HG03139 (cell line): ENCODE results near the gene ATG5.
"Not testable (repeated sequence)": the region's sequence is repeated elsewhere in the genome, so short reads cannot be mapped to it uniquely, and the experiment has no call there.

Source experiments
- ATAC-seq: cut with Tn5 transposase; IDR thresholded peaks from one replicate; pipeline ENCODE4 v1.9.1; 2021; ENCODE audit not compliant: unreplicated experiment

Gene ATG5

GRCh38 chr6:106259748-106260147 lies 65.8 kb downstream of the ATG5 start:
- ATAC-seq, result not testable (repeated sequence)

GRCh38 chr6:106258726-106259125 lies 66.8 kb downstream of the ATG5 start:
- ATAC-seq, result no peak

DNA sequence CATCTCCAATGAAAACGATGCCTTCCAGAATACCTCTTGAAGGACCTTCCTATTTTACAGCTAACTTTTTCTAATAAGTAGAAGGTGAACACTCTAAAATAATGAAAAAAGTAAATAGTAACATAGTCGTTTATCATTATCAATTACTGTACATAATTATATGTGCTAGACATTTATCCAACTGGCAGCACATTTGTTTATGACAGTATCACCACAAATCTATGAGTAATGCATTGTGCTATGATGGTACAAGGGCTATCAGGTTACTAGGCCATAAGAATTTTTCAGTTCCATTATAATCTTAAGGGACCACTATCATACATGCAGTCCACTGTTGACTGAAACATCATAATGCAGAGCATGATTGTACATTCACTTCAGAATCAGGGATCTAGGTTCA lies 68.4 kb downstream of the ATG5 start:
- ATAC-seq, result no peak

DNA sequence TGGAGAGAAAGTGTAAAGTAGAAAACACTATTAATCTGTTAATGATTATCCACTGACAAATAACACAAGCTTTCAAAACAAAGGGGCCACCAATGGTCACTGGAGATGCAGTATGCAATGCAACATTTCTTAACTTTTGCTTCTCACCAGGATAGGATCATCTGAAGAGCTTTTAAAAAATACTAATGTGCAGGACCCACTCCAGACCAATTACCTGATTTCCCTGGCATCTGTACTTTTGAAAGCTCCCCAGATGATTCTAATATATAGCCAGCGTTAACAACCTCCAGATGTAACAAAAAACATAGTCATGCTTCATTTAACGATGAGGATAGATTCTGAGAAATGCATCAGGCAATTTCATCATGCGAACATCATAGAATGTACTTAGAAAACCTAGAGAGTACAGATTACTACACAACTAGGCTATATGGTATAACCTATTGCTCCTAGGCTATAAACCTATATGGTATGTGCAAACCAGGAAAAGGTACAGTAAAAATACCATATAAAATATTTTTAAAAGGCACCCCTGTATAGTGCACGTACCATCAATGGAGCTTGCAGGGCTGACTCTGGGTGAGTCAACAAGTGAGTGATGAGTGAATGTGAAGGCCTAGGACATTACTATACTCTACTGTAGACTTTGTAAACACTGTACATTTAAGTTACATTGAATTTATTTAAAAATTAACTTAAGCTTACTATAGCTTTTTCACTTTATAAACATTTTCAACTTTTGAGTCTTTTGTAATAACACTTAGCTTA lies 69.2 kb downstream of the ATG5 start:
- no peak for ATAC-seq

- ATAC-seq, result no peak
Observed at GRCh38 chr6:106255306-106255705, 70.3 kb downstream of the ATG5 start.

DNA sequence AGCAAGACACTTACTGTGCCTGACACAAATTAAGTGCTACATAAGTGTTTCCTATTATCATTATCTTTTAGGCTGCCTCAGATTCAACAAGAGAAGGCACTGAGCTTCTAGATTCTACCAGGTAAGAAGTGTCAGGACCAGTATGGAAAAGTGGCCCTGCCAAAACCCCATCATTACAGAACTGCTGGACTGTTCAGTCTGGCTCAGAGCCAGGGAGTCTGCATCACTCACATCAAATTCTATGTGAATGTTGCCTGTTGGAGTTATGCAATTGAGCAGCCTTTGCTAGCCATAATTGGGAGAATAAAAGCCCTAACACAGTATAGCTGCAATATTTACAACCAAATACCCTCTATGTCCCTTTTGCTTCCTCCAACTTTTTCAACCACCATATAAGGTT lies 70.9 kb downstream of the ATG5 start:
- ATAC-seq, result no peak

GRCh38 chr6:106253731-106254130 lies 71.8 kb downstream of the ATG5 start:
- no peak for ATAC-seq

DNA sequence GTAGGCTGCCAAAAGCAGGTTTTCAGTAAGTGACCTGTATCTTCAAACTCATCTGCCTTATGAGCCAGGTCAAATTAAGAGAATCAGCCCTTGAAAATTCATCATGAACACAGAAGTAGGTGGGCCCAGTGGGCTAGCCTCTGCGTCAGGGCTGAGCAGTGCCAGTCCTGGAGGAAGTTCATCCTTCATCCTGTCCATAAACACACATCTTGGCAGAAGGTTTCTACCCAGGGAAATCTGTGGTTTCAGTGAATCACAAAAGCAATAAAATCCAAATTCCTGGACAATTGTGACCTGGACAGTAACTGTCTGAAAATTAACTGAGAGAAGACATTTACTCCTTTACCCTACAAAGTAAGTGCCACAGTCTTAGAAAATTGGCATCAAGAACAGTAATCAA lies 72.4 kb downstream of the ATG5 start:
- no peak for ATAC-seq

- no peak for ATAC-seq
Observed at GRCh38 chr6:106252687-106253086, 72.9 kb downstream of the ATG5 start.

GRCh38 chr6:106251531-106252255 lies 73.9 kb downstream of the ATG5 start:
- not testable (repeated sequence) for ATAC-seq

- ATAC-seq, result no peak
Observed at GRCh38 chr6:106250953-106251352, 74.6 kb downstream of the ATG5 start.

DNA sequence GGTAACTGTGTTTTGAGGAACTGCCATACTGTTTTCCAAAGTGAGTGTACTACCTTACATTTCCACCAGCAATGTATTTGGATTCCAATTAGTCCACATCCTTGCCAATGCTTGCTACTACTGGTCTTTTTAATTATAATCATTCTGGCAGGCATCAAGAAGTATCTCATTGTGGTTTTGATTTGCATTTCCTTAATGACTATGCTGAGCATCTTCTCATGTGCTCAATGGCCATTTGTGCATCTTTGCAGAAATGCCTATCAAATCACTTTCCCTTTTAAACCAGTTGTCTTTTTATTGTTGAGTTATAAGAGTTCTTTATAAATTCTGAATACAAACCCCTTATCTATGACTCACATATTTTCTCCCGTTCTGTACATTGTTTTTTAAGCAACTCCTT lies 75.9 kb downstream of the ATG5 start:
- no peak for ATAC-seq

DNA sequence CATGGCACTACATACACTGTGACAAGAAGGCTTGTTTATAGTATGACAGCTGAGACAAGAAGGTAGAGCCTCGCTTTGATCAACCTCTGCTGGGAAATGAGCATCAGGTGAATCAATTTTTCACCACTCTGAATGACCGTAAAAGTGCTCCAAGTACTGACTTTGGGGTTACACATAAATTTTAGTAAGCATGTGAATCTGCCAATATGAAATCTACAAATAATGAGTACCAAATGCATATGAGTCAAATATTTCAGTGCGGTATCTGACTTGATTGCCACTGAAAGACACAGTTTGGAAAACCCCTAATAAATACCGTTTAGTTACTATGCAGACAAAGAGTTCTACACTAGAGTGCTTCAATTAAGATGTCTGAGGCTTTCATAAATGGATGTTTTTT lies 77.8 kb downstream of the ATG5 start:
- no peak for ATAC-seq

DNA sequence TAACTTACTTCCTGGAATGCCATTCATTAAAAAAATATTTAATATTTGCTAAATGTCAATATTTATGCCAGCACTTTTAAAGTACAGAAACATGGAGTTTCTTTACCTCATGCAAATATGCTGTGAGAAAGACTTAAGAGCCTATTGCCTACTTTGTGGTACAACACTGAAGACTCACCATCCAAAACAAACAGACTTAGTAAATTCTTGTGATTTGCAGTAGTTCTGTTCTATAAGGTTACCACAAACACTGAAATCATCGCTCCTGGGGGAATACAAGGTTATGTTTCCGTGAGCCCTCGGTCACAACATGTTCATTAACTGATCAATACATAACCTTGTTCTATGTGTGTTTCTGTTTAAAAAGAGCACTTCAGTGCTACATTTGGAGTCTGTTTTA lies 78.3 kb downstream of the ATG5 start:
- ATAC-seq, result no peak

DNA sequence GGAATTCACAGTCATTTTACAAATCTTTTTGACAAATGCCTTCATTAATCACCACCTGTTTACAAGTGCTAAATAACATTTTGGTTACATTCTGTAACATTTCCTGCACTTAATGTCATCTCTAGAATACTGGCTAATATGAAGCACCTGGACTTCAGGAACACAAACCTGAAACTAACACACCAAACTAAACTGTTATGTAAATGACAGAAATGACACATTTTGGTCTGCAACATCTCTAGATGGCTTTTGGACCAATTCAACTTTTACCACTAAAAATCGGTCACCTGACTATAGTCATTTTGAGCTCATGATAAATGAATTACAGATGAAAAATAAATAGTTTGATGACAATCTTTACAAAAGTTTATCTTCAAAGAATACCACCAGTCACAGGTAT lies 80.6 kb downstream of the ATG5 start:
- peak; percentile 65 for ATAC-seq

DNA sequence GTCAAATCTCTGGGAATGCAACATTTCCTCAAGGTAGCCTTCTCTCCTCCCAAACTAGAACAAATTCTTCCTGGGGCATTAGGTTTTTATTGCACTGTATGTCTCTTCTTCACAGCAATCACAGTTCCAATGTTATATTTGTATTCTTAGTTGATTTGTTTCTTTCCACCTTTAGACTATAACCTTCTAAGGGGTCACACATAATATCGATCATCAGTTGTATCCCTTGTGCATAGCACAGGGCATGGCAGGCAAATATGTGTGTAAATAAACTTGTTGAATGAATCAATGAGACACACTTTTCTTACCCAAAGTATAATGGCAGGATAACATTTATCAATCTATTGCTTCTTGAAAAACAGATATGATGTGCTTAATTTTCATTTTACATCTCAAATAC lies 81.0 kb downstream of the ATG5 start:
- ATAC-seq, result no peak

DNA sequence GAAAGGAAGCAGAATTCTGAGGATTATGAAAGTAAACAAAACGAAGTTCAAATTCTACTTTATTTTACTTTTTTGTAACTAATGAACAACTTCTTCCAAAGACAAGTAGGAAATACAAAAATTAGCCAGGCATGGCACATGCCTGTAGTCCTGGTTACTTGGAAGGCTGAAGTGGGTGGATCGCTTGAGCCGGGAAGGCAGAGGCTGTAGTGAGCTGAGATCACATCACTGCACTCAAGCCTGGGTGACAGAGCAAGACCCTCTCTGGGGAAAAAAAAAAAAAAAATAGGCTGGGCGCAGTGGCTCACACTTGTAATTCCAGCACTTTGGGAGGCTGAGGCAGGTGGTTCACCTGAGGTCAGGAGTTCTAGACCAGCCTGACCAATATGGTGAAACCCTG lies 82.3 kb downstream of the ATG5 start:
- ATAC-seq, result no peak

GRCh38 chr6:106241498-106241897 lies 84.1 kb downstream of the ATG5 start:
- no peak for ATAC-seq

DNA sequence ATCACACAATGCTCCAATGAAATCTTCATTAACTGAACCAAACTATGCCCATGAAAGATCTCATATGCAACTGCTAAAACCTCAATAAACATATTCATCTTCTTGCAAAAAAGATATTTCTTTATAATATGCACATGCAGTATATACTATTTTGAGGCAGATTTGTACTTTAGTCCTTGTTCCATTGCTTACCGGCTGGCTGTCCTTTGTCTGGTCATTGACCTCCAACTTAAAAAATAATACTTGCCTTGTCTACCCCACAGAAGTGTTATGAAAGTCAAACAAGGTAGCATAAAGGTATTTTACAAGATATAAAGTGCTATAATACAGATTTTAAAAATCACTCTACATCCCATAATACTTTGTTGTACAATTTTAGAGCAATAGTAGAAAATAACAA lies 88.3 kb downstream of the ATG5 start:
- ATAC-seq, result no peak

- not testable (repeated sequence) for ATAC-seq
Observed at GRCh38 chr6:106229876-106230445, 95.6 kb downstream of the ATG5 start.

DNA sequence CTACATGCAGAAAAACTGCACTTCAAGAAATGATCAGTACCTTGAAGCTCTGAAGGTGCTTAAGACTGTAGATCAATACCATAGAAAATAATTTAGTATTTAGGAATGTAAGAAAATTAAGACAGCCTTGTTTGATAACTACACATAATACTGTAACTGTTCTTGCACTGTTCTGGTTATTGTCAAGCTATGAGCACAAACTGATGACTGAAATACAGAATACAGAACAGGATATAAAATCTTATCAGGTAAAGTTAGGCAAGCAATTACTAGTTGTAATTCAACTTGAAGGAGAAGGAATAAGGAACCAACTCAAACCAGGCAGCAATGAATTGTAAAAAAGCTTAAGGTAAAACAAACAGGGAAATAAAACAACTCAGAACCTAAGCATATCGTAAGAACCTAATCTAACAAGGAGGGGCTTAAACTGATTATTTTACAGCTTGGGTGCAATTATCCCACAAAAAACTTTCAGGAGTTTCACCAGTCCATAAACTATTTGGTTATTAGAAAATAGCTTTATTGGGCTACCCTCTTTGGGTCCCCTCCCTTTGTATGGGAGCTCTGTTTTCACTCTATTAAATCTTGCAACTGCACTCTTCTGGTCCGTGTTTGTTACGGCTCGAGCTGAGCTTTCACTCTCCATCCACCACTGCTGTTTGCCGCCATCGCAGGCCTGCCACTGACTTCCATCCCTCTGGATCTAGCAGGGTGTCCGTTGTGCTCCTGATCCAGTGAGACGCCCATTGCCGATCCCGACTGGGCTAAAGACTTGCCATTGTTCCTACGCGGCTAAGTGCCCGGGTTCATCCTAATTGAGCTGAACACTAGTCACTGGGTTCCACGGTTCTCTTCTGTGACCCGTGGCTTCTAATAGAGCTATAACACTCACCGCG lies 97.7 kb downstream of the ATG5 start:
- ATAC-seq, result no peak
